NCI-H446 treated with DMSO at 0.1 percent for 48 hours (cell line): ENCODE measurements around the gene EVL.
"Not testable (repeated sequence)": the region's sequence is repeated elsewhere in the genome, so short reads cannot be mapped to it uniquely, and the experiment has no call there.

Experiments
- DNase-seq: peaks from one replicate; lab custom pipeline; 2025; lab: John Stamatoyannopoulos, UW

Gene EVL

GRCh38 chr14:100039903-100040302, 25.3 kb upstream of the EVL start:
- no peak for DNase-seq

GRCh38 chr14:100041271-100041670, 24.0 kb upstream of the EVL start:
- no peak for DNase-seq

- no peak for DNase-seq
Observed at GRCh38 chr14:100042286-100042685, 22.9 kb upstream of the EVL start.

- DNase-seq, result peak; percentile 13
Observed at GRCh38 chr14:100045642-100046344, 19.4 kb upstream of the EVL start.

GRCh38 chr14:100047600-100047999, 17.6 kb upstream of the EVL start:
- DNase-seq, result no peak

- no peak for DNase-seq
Observed at GRCh38 chr14:100048786-100049185, 16.4 kb upstream of the EVL start.

- DNase-seq, result no peak
Observed at GRCh38 chr14:100049220-100049619, 16.0 kb upstream of the EVL start.

GRCh38 chr14:100051103-100051502, 14.1 kb upstream of the EVL start:
- DNase-seq, result no peak

- DNase-seq, result no peak
Observed at GRCh38 chr14:100051543-100051942, 13.7 kb upstream of the EVL start.

- DNase-seq, result no peak
Observed at GRCh38 chr14:100052819-100053218, 12.4 kb upstream of the EVL start.

- DNase-seq, result no peak
Observed at GRCh38 chr14:100054316-100055075, 10.7 kb upstream of the EVL start.

- no peak for DNase-seq
Observed at GRCh38 chr14:100056431-100056830, 8.8 kb upstream of the EVL start.

- no peak for DNase-seq
Observed at GRCh38 chr14:100056964-100057795, 8.0 kb upstream of the EVL start.

- no peak for DNase-seq
Observed at GRCh38 chr14:100058777-100059437, 6.3 kb upstream of the EVL start.

GRCh38 chr14:100059438-100059781, 5.8 kb upstream of the EVL start:
- DNase-seq, result no peak

GRCh38 chr14:100060760-100061159, 4.5 kb upstream of the EVL start:
- DNase-seq, result no peak

- no peak for DNase-seq
Observed at GRCh38 chr14:100062590-100062989, 2.6 kb upstream of the EVL start.

GRCh38 chr14:100063314-100063941, 1.8 kb upstream of the EVL start:
- no peak for DNase-seq

- not testable (repeated sequence) for DNase-seq
Observed at GRCh38 chr14:100064335-100065092, 708 bp upstream of the EVL start.

GRCh38 chr14:100065942-100066574, 836 bp downstream of the EVL start:
- DNase-seq, result no peak

- DNase-seq, result no peak
Observed at GRCh38 chr14:100066962-100067361, 1.7 kb downstream of the EVL start.
